IPS-18c (cell line): ENCODE measurements around the gene RASL10A.

Experiments
- H3K4me3 ChIP-seq: 2 replicates; pipeline ENCODE4 v1.7.0; 2013; ENCODE audit warnings: low read depth, mild to moderate bottlenecking, low read length, moderate library complexity; ENCODE audit not compliant: insufficient read depth
- H3K9me3 ChIP-seq: one replicate; pipeline ENCODE4 v1.6.1; 2013; ENCODE audit warnings: mild to moderate bottlenecking, low read length, moderate library complexity; ENCODE audit not compliant: control insufficient read depth, insufficient read depth

RASL10A gene

DNA sequence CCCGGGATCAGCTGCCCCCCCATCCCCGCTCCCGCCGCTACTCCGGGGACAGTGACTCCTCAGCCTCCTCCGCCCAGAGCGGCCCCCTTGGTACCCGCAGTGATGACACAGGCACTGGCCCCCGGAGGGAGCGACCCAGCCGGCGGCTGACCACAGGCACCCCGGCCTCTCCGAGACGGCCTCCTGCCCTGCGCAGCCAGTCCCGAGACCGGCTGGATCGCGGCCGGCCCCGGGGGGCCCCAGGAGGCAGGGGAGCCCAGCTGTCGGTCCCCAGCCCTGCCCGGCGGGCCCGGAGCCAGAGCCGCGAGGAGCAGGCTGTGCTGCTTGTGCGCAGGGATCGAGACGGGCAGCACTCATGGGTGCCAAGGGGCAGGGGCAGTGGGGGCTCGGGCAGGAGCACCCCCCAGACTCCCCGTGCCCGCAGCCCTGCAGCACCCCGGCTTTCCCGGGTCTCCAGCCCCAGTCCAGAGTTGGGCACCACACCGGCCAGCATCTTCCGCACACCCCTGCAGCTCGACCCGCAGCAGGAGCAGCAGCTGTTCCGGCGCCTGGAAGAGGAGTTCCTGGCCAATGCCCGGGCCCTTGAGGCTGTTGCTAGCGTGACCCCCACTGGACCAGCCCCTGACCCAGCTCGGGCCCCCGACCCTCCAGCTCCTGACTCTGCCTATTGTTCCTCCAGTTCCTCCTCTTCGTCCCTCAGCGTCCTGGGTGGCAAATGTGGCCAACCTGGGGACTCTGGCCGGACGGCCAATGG, 3.9 kb downstream of the RASL10A start:
- no peak overlapping the region for H3K4me3 ChIP-seq
- peaks cover 2% of the 10 kb centered on the region for H3K9me3 ChIP-seq

DNA sequence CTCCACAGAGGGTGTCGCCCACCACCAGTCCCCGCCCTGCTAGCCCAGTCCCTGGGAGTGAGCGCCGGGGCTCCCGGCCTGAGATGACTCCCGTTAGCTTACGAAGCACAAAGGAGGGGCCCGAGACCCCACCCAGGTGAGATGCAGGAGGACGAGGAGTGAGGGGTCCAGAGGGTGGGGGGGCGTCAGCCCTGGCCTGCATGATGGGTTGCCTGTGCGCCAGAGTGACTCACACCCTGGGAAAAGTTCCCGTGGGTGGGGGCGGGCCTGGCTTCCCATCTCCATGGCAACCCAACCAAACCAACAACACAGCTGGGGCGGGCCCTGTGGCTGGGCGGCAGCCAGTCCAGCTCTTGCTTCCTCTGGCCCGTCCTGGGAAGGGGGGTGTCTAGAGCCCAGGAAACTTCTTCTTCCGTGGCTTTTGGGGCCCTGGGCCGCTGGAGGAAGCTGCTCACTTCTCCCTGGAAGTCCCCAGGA, 4.6 kb downstream of the RASL10A start:
- Histone ChIP-seq H3K4me3 (no peak overlapping the region), H3K9me3 (peaks cover 2% of the 10 kb centered on the region)

DNA sequence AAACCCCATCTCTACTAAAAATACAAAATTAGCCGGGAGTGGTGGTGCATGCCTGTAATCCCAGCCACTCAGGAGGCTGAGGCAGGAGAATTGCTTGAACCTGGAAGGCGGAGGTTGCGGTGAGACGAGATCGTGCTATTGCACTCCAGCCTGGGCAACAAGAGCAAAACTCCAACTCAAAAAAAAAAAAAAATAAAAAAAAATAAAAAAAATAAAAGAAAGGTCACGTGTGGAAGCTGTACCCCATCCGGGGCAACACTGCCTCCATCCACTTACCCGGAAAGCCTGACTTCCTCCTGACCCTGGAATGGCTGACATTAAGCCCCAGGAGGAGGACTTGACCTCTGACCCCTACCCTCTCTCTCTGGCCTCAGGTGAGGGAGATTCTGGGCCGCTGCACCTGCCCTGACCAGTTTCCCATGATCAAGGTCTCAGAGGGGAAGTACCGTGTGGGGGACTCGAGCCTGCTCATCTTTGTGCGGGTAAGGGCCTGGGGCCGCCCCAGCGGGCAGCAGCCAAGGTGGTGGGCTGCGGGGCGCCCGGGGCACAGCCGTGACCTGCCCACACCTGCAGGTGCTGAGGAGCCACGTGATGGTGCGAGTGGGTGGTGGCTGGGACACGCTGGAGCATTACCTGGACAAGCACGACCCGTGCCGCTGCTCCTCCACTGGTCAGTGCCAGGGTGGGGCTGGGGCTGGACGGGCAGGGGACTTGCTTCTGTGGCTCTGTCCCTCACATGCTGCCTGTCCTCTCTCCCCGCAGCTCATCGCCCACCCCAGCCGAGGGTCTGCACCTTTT, 5.2 kb downstream of the RASL10A start:
- no peak overlapping the region for H3K4me3 ChIP-seq
- peaks cover 2% of the 10 kb centered on the region for H3K9me3 ChIP-seq

DNA sequence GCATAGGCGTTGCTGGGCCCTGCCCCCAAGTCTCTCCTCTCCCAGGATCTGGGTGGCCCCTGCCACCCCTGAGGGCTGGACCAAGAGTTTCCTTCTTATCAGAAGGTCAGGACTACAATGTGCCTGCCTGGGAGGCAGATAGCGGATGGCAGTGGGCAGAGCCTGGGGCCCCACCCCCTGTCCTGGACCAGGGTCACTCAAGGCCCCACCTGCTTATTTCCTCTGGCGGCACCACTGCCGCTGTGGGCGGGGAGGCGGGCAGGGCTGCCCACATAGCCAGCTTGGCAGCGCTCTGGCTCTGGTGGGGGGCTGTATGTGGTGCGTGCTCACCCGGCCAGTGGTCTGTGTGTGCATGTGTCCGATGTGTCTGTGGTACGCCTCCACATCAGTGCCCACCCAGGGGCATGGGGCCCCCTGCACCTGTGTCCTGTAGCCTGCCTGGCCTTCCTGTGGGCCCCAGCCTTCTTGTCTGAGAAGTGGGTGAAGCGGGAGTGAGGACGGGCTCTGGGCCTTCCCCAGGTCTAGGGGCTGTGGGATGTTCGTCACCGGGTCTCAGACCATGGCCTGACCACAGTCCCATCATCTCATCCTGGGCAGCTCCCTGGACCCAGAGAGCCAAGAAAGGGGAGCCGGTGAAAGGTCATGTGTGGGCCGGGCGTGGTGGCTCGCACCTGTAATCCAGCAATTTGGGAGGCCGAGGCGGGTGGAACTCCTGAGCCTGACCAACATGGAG, 6.0 kb downstream of the RASL10A start:
- Histone ChIP-seq H3K9me3 (peaks cover 2% of the 10 kb centered on the region), H3K4me3 (no peak overlapping the region)

DNA sequence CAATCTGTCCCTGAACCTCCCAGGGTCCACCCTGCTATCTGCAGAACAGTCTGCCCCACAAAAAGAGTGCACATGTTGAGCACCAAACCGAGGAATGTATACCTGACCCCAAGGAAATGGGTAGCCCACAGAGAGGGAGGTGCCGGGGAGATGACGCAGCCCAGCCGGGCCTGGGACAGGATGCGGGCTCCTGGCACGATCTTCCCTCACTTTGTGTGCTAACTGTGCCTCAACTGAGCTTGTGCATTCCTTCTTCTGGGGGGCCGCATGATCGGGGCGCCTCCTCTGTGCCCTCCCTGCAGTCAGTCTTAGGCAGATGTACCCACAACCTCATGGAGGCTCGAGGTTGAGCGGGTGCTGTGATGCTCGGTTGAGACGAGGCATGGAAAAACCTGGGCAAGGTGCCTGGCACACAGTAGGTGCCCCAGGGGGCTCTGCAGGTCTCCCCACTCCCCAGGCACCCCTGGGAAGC, 6.7 kb downstream of the RASL10A start:
- Histone ChIP-seq H3K9me3 (peaks cover 2% of the 10 kb centered on the region), H3K4me3 (no peak overlapping the region)

- peaks cover under 1% of the 10 kb centered on the region for H3K9me3 ChIP-seq
- H3K4me3 ChIP-seq = 0 out of 2 replicates have a peak overlapping the region, but pooled peaks have one; percentile 9
Measured at GRCh38 chr22:29308148-29308790, 7.2 kb downstream of the RASL10A start.

DNA sequence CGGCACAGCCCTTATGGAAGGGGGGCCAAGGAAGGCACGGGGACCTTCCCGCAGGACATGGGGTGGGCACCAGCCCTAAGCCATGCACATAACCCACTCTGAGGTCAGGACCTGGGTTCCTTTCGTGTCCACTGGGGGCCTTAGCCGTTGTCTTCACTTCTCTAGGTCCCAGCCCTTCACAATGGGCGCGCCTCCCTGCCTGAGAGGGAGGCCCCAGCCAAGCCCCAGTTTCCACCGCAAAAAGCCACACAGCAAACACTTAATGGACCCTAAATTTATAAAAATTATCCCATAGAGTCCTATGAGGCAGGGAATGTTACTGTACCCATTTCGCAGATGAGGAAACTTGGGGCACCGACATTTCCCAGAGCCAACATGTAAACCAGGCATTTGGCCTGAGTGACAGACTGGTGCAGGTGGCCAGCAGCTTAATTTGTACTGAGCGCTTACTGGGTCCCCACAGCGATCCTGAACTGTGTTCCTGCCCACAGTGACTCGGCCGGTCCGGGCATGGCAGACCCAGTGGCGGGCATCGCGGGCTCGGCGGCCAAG, 7.8 kb downstream of the RASL10A start:
- H3K9me3 ChIP-seq = no peaks in the 10 kb centered on the region
- peak overlapping the region; percentile 77 for H3K4me3 ChIP-seq

DNA sequence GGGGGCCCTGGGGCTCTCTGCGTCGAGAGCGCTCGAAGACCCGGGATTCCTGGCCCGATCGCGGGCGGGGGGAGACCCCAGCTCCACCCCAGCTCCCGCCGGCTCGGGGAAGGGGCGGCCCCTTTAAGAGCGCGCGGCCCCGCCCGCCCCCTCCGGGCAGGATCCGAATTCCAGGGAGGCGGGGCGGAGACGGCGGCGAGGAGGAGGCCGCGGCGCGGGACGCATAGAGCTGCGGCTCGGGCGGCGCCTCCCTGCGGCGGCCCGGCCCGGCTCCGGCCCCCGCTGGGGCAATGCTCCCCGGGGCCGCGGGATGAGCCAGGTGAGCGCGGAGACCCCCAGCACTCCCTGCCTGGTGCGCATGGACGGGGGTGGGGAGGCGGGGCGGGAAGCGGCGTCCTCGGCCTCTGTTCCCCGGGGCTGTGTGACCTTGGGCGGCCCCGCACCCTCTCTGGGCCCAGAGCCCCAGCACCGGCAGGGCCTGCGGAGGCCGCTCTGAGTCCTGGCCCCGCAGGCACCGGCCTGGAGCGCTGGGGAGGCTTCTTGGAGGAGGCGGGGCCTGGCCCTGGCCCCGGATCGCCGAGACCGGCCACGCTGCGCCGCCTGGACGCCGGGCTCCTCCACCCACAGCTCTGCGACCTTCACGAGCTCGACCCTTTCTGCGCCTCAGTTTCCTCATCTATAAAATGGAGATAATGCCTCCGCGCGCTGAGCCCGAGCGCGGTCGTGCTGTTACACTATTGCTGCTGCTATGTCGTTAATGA, 8.5 kb downstream of the RASL10A start:
- Histone ChIP-seq H3K4me3 (peak overlapping the region; percentile 77), H3K9me3 (no peaks in the 10 kb centered on the region)

DNA sequence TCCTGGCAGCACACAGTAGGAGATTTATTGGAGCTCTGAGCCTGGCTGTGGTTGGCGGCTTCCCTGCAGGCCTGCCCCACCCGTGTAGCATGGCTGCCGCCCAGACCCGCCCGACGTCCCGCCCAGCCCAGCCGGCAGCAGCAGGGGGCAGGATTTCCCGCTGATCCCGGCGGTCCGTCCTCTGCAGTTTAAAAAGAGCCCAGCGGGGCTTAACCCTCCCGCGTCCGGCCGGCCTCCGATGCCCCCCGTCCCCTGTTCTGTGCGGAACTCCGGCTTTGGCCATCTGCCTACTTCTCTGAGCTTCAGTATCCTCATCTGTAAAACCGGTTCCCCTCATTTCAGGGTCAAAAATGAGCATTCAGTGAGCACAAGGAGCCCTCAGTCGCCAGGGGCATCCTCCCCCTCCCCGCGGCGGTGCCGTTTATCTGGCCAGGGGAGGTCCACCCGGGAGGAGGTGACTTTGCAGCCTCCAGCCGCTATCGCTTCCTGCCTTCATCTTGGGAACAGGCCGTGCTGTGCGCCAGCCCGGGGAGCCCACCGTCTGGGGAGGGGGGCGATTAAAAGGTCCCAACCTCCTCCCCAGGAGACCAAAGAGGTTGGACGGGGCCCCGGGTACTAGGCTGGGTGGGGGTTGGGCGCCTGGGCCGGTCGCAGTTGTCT, 9.2 kb downstream of the RASL10A start, which contains the start of gene GAS2L1:
GAS2L1 (plus strand) TSS at position 476 of the 660 bp plus-strand sequence. CDS start 1,456 bp downstream, outside the sequence.
- Histone ChIP-seq H3K9me3 (no peaks in the 10 kb centered on the region), H3K4me3 (peak within 1 kb of the TSS; percentile 77)

DNA sequence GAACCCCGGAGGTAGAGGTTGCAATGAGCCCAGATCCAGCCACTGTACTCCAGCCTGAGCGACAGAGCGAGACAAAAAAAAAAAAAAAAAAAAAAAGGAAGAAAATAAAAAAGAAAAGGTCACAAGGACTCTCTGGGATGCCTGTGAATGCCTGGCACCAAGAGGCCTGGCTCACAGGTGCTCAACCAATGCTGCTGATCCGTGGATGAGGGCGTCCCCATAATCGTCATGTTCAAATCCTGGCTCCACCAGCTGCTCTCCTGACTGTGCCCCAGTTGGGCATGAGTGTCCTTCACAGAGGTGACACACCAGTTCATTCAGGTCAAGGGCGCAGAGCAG, 9.7 kb downstream of the RASL10A start:
- peak overlapping the region; percentile 77; the same call in 1 of the 2 replicates for H3K4me3 ChIP-seq
- H3K9me3 ChIP-seq = no peaks in the 10 kb centered on the region

DNA sequence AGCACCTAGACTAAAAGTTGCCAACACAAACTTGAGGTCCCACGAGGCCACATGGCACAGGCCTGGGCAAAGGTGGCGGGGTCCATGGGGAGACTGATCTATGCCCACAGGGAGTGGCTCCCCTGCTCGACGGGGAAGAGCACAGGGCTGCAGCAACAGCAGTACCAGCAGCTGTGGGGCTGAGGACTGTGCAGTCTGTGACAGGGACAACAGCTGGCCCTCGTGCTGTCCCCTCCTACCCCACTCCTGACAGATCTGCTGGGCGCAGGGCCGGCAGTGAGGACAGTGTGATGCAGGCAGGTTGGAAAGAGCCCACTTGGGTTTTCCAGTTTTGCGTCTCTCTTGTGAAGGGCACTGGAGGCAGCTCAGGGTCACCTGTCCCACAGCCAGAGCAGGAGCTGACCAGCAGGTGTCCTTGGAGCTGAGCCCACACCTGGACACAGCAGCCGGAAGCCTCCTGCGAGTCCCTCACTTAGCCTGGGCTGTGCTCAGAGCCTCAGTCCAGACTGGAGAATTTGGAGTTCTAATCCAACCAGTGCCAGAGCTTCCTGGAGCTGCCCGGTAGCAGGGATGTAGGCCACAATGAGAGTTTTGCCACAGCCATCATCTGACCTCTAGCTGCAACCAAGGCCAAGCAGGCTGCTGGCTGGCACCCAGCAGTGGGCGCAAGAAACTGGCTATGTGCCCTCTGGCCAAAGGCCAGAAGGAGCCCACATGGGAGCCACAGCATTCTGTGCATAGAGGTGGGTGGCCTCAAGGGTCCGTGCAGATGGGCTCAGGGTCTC, 12.6 kb downstream of the RASL10A start:
- no peaks in the 10 kb centered on the region for H3K9me3 ChIP-seq
- no peak overlapping the region for H3K4me3 ChIP-seq

DNA sequence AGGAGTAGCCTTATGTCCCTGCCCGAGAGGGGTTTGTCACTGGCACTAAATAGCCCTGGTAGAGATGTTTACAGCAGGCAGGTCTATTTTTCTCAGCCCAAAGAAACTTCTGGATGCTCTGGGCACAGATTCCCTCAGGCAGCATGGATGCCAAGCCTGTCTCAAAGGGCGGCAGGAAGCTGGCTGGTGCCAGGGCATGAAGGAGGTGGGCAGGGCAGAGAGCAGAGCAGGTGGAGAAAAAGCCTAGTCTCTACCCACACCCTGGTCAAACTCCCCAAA, 13.2 kb downstream of the RASL10A start:
- Histone ChIP-seq H3K4me3 (no peak overlapping the region), H3K9me3 (no peaks in the 10 kb centered on the region)

- Histone ChIP-seq H3K4me3 (no peak overlapping the region), H3K9me3 (no peaks in the 10 kb centered on the region)
Measured at GRCh38 chr22:29301716-29302401, 13.6 kb downstream of the RASL10A start.

- Histone ChIP-seq H3K9me3 (no peaks in the 10 kb centered on the region), H3K4me3 (no peak overlapping the region)
Measured at GRCh38 chr22:29300807-29301601, 14.5 kb downstream of the RASL10A start.
